Heart left ventricle (tissue), 13 donors: ENCODE data around the gene TIMM22.

Experiments used
- CTCF ChIP-seq, 12 donors: fragments of 200-600 bp; sonication (generic) in 4 of 12; IDR thresholded peaks; one replicate each; pipeline versions ENCODE4 v1.5.0 to v1.8.0; 2018 to 2022; ENCODE audit warnings: antibody characterized with exemption in 12 of 12, mild to moderate bottlenecking in 5 of 12
- POLR2A ChIP-seq, 2 donors: fragments of 450-650 bp; IDR thresholded peaks; one replicate each; pipeline ENCODE4 v1.6.1; 2017; ENCODE audit warnings: antibody characterized with exemption in 2 of 2, mild to moderate bottlenecking in 2 of 2, moderate library complexity in 2 of 2
- donor health status: ischemic (EF 13 %, LVEDD 7.1; RV severe dilation, severe dysfunction).
- donor health status: DM: no; HTN: yes; CAD: no.
- donor health status: DM: no; HTN: no; CAD: no.
- donor health status: ischemic (EF 25% LVEDD 6.9; RV normal size, moderate dysfunction).
- donor health status: ischemic (EF 25% LVEDD 5.7; RV mildly dilated, moderate dysfunction).
- donor health status: ischemic (EF 35%, LVEDD 5.7; RV mildly dilated, moderate dysfunction).
- donor health status: nonischemic (EF 11% LVEDD 7.7; RV severe dilation, severe dysfunction).
- donor health status: DM: yes; HTN: yes; CAD: no.
- donor health status: PGD.
- donor health status: ischemic (EF 29% LVEDD 5.4; RV normal size, mild dysfunction).
- donor health status: nonischemic (EF 23%, LVEDD 6.1; RV moderate dilation, normal function).

GRCh38 chr17:976312-976711, 20.6 kb upstream of the TIMM22 start:
- TF ChIP-seq CTCF (IDR thresholded peaks at IDR 0.05) (no peak), POLR2A (IDR thresholded peaks at IDR 0.05) (no peak)
